GM21447 (cell line): ENCODE measurements around the gene KMO.

ENCODE experiments used
- ATAC-seq: cut with Tn5 transposase; IDR thresholded peaks from one replicate; pipeline ENCODE4 v1.9.1; 2021; ENCODE audit not compliant: unreplicated experiment

KMO gene

GRCh38 chr1:241645199-241645598 is 113.0 kb downstream of the KMO start:
- ATAC-seq = no peak
